Measurements from ENCODE around the gene NEK3.
"Not testable (repeated sequence)": the region's sequence is repeated elsewhere in the genome, so short reads cannot be mapped to it uniquely, and the experiment has no call there.

The NEK3 gene

GRCh38 chr13:52165411-52165810 is 6.0 kb upstream of the NEK3 start:
- no peak overlapping the region for H3K27ac ChIP-seq
- TF ChIP-seq CTCF (IDR thresholded peaks at IDR 0.05): no peak
- no peak for TF ChIP-seq ZFX (IDR thresholded peaks at IDR 0.05; ENCODE audit: borderline replicate concordance)

DNA sequence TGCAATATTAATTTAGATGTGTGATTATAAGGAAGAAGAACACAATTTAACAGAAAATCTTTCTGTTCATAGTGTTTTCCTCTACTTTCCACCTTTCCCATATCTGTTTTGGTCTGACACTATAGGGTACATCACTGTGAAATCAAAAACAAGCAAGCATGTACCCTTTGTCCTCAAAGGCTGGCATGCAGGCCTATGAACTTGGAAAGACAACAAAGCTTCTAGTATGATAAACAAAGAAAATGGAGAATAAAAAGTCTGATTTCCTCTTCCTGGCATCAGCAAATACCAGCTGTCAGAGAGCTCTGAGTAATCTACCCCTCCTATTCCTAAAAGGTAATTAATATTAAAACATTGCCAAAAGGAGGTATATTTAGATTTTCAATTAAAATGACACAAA is 5.6 kb upstream of the NEK3 start:
- TF ChIP-seq CTCF (IDR thresholded peaks at IDR 0.05): no peak
- no peak for TF ChIP-seq ZFX (IDR thresholded peaks at IDR 0.05; ENCODE audit: borderline replicate concordance)
- H3K27ac ChIP-seq: no peak overlapping the region

DNA sequence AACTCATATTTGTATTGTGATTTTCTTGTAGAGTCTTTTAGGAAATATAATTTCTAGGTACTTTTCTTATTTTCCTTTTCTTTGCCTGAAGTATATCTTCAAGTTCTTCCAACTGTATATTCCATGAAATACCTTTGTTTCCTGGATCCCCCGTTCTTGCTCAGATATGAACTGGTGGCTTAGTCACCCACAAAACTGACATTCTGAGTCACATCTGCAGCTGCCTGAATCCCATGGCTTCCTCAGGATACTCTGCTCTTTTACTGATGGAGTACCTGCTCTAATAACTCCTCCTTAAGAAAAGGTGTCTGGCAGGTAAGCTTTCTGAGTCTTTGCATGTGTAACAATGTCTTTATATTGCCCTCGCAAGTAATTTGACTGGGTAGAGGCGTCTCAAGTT is 4.5 kb upstream of the NEK3 start:
- not testable (repeated sequence) for H3K27ac ChIP-seq

- no peak overlapping the region for H3K27ac ChIP-seq
- no peak for TF ChIP-seq ZFX (IDR thresholded peaks at IDR 0.05; ENCODE audit: borderline replicate concordance)
- TF ChIP-seq CTCF (IDR thresholded peaks at IDR 0.05): no peak
Measured at GRCh38 chr13:52162279-52163101, 3.1 kb upstream of the NEK3 start.

- TF ChIP-seq CTCF (IDR thresholded peaks at IDR 0.05): no peak
- no peak for TF ChIP-seq ZFX (IDR thresholded peaks at IDR 0.05; ENCODE audit: borderline replicate concordance)
Measured at GRCh38 chr13:52161181-52161646, 1.8 kb upstream of the NEK3 start.

DNA sequence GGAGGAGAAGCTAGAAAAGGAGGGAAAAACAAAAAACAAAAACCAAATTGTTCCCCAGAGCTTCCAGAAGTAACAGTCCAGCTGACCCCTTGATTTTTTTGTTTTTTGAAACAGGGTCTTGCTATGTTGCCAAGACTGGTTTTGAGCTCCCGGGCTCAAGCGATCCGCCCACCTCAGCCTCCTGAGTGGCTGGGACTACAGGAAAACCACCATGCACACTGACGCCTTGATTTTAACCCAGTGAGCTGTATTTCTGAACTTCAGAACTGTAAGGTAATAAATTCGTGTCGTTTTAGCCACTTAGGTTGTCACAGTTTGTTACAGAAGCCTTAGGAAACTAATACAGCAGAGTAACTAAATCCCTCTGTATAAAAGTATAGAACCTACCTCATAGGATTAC is 1.1 kb upstream of the NEK3 start:
- no peak for TF ChIP-seq CTCF (IDR thresholded peaks at IDR 0.05)
- no peak for TF ChIP-seq ZFX (IDR thresholded peaks at IDR 0.05; ENCODE audit: borderline replicate concordance)
- H3K27ac ChIP-seq: no peak overlapping the region

More at GRCh38 chr13:52161181-52161646, 1.8 kb upstream of the NEK3 start:
- no peak overlapping the region for H3K27ac ChIP-seq

- H3K27ac ChIP-seq: no peak overlapping the region
- TF ChIP-seq ZFX (IDR thresholded peaks at IDR 0.05; ENCODE audit: borderline replicate concordance): no peak
Measured at GRCh38 chr13:52160053-52160452, 656 bp upstream of the NEK3 start.

DNA sequence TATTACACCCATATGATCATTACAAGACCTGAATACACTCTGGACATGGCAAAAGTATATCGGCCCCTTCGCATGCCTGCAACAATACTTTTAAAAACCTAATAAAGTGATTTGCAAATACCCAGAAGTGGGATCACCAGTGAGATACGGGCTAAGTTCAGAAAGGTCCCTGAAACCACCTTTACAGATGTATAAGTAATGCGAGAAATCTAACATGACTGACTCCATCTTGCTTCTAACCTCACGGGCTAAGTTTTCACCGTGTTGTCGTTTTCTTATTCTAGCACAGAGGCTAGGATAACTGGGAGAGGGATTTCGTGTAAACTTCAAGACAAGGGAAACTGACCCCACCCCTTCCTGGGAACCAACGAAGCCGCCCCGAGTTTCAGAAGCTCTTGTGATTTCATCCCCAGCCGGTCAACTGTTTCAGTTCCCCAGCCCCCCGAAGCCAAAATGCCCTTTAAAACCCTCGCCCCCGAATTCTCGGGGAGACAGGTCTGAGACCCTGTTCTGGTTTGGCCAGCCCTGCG is 703 bp downstream of the NEK3 start:
- TF ChIP-seq CTCF (IDR thresholded peaks at IDR 0.05): no peak
- no peak for TF ChIP-seq ZFX (IDR thresholded peaks at IDR 0.05; ENCODE audit: borderline replicate concordance)
- no peak overlapping the region for H3K27ac ChIP-seq

All from 22Rv1 (cell line).